ENCODE results near the gene GUF1. TPM values are rescaled to one million over a fixed set of nuclear protein-coding genes. Genes with fewer than 3 reads are reported as not detected.

The GUF1 gene
- total and polyA plus RNA-seq, 12 donors, result 11.6 to 35.5 (median 19.8) TPM

DNA sequence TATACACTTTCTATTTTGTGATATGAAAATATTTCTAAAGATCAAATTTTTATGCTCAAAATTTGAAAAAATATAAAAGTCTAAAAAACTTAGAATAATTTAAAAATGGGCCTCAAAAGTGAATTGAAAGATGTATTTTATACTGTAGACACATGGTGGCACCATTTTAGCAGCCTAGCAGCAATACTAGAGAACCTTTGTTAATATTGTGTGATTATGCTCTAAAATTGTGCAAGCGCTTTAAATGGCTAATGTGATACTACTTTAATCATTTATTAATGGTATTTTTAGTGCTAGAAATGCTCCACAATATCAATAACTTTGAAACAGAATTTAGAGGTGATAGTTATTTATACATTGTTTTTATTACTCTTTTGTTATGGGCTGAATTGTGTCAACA is 3.7 kb upstream of the GUF1 start:
- Histone ChIP-seq H3K36me3 (replicated peaks in 1 of 2) (no peaks in the 10 kb centered on the region), H3K9me3 (replicated peaks in 1 of 3) (no peaks in the 10 kb centered on the region), H3K4me3 (no peak overlapping the region), H3K27ac (no peak overlapping the region), H3K27me3 (no peaks in the 10 kb centered on the region), H3K4me1 (replicated peaks in 1 of 2) (peaks cover 7 to 12% of the 10 kb centered on the region in 2 donors)
- intact Hi-C loops (cut with DNase I), result no loop called here
- 78 to 82% (median 79%) methylated on average over 1 of the region's 1 CpG for WGBS, 4 donors
- TF ChIP-seq POLR2A (IDR thresholded peaks at IDR 0.05) (no peak), CTCF (IDR thresholded peaks at IDR 0.05) (no peak)
- no peak for DNase-seq

DNA sequence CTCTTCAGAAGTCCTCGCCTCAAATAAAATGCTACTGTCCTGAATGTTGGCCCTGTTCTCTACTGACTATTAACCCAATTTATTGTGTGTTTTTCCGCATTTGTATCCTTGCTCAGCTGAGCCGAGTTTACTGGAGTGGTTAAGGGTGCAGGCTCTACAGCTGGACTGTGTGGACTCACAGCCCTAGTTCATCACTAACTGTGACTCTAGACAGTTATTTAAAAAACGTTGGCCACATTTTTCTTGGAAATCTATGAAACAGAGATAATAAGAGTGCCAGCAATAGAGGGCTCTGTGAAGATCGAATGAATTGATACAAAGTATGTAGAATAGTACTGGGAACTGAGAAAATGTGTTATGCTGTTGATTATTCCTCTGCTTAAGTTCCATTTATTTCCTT is 2.9 kb upstream of the GUF1 start:
- intact Hi-C loops (cut with DNase I), result no loop called here

GRCh38 chr4:44679060-44679459 is 840 bp downstream of the GUF1 start:
- TF ChIP-seq POLR2A (IDR thresholded peaks at IDR 0.05), result no peak
- no peak for TF ChIP-seq CTCF (IDR thresholded peaks at IDR 0.05)
- Histone ChIP-seq H3K27ac (peak overlapping the region in 3 of 5 donors; percentile 90 to 93 (median 91)), H3K4me3 (peak overlapping the region; percentile 41 to 97 (median 90)), H3K27me3 (no peaks in the 10 kb centered on the region), H3K4me1 (replicated peaks in 1 of 2) (peaks cover 9 to 26% of the 10 kb centered on the region in 2 donors), H3K9me3 (replicated peaks in 1 of 3) (no peaks in the 10 kb centered on the region), H3K36me3 (replicated peaks in 1 of 2) (peaks cover 0 to 9% of the 10 kb centered on the region in 2 donors)
- intact Hi-C loops (cut with DNase I), result no loop called here
- 1 to 5% (median 2%) methylated on average over 3 of the region's 3 CpGs for WGBS, 4 donors
- DNase-seq, result no peak

More for the DNA sequence above, 2.9 kb upstream of the GUF1 start:
- TF ChIP-seq CTCF (IDR thresholded peaks at IDR 0.05) (no peak), POLR2A (IDR thresholded peaks at IDR 0.05) (no peak)
- Histone ChIP-seq H3K36me3 (replicated peaks in 1 of 2) (no peaks in the 10 kb centered on the region), H3K9me3 (replicated peaks in 1 of 3) (no peaks in the 10 kb centered on the region), H3K27me3 (no peaks in the 10 kb centered on the region), H3K4me3 (no peak overlapping the region), H3K4me1 (replicated peaks in 1 of 2) (peaks cover 9 to 21% of the 10 kb centered on the region in 2 donors), H3K27ac (no peak overlapping the region)
- no peak for DNase-seq
- 66 to 72% (median 69%) methylated on average over 5 of the region's 5 CpGs for WGBS, 4 donors

DNA sequence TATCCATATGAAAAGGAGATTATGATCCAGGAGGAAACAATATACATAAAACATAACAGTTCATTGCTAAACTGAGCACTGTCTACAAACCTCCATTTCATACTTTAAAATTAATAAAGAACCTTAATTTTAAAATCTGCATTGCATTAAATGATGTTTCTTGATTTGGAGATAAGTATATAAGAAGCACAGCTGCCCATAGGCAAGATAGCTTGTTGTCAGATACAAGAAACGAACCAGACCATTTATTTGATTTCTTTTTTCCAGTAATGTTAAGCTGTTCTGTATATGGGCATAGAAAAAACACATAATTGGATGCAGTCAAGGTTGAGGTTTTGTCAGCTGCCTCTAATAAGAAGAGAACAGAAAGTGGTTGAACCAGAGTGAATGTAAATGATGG is 6.4 kb downstream of the GUF1 start:
- Histone ChIP-seq H3K4me1 (replicated peaks in 1 of 2) (peaks cover 0 to 12% of the 10 kb centered on the region in 2 donors), H3K9me3 (replicated peaks in 1 of 3) (no peaks in the 10 kb centered on the region), H3K4me3 (no peak overlapping the region), H3K27me3 (no peaks in the 10 kb centered on the region), H3K27ac (no peak overlapping the region), H3K36me3 (replicated peaks in 1 of 2) (peaks cover 0 to 17% of the 10 kb centered on the region in 2 donors)
- intact Hi-C loops (cut with DNase I), result no loop called here
- 79 to 92% (median 91%) methylated on average over 1 of the region's 1 CpG for WGBS, 4 donors
- TF ChIP-seq POLR2A (IDR thresholded peaks at IDR 0.05) (no peak), CTCF (IDR thresholded peaks at IDR 0.05) (no peak)
- no peak for DNase-seq

All from adrenal gland (tissue), 12 donors.